ENCODE results near the gene CAPN13. TPM values are rescaled to one million over a fixed set of nuclear protein-coding genes. Genes with fewer than 3 reads are reported as not detected.

The CAPN13 gene
- polyA plus RNA-seq, 1 donor, result 0.13 TPM

DNA sequence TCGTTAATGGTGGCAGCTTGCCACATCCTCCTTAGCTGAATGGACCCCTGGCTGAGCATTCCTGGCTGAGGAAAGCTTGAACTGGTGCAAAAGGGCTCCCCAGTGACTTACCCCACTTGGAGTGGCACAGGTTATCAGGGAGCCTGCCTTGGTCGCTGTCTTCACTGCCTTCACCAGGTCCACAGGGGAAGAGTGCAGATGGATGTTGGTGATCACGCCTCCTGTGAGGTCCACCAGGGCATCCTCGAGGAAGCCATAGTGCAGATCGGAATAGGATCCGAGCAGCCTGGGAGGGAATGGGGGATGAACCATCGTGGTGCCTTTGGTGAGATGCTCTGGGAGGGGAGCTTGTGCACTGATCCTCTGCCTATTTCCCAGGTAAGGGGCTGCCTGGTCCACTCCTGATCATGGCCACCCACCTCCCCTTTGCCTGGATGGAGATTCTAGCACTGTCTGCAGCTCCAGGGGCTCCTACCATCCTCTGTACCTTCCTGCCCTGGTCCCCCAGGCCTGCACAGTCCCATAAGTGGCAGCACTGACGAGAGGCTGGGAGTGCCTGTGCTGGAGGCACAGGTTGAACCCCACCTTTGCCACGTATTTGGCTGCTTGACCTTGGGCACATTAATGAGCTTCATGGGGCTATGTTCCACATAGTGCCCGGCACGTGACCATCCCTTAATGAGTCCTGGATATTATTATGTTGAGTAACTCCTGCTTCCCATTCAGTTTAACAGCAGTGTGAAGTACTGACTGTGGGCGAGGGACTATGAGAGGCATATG, 43.0 kb downstream of the CAPN13 start:
- DNase-seq (ENCODE audit: low read depth), result no peak

DNA sequence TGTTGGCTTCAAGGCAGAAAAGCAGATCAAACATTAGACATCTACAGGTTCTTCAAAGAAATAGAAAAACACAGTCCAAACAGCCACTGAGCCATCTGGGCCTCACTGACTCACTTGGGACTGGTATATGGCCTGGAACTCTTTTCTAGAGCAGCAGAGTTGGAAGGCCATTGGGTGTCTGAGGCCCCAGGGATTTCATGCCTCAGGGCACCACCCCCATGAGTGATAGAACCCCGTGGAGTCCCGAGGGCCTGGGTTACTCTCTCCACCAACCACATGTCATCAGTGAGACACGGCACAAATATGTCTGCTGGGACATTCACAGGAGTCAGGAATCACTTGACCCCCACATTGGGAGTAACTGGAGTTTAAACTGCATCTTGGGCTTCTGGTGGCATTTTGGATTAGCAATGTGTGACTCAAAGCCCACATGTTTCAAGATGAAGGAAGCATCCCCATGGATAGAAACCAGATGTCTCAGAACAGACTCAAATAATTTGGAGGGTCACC, 44.0 kb downstream of the CAPN13 start:
- no peak for DNase-seq (ENCODE audit: low read depth)

DNA sequence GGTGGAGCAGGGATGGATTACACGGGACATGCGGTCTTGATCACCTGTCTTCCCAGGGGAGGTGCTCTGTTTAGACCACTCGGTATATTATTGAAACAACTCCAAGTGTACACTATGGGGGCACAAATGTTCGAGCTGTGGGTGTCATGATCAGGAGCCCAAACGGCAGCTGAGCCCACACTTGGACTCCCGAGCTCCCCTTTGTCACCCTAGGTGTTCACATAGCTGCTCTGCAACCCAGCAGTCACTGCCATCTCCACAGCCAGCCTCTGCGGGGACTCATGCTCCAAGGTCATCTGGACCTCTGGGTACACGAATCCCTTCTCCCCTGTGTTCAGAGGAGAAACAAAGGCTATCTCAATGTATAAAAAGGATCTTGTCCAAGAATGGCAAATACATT, 46.0 kb downstream of the CAPN13 start:
- DNase-seq (ENCODE audit: low read depth), result no peak

DNA sequence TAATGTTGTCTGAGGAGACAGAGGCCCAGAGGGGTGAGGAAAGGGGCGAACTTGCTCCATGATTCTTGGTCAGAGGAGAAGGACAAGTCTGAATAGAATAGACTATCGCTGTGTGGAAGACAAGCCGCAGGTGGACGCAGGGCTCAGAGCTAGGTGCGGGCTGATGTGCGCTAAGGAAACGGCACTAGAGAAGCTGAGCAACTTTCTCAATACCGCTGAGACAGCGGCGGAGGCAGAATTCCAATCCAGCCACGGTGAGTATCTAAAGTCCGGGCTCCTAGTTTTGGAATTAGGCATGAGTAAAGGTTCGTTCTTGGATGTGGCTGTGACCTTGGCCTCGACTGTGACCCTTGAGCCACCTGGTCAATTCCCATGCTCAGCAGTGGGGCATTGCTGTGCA, 47.8 kb downstream of the CAPN13 start:
- no peak for DNase-seq (ENCODE audit: low read depth)

DNA sequence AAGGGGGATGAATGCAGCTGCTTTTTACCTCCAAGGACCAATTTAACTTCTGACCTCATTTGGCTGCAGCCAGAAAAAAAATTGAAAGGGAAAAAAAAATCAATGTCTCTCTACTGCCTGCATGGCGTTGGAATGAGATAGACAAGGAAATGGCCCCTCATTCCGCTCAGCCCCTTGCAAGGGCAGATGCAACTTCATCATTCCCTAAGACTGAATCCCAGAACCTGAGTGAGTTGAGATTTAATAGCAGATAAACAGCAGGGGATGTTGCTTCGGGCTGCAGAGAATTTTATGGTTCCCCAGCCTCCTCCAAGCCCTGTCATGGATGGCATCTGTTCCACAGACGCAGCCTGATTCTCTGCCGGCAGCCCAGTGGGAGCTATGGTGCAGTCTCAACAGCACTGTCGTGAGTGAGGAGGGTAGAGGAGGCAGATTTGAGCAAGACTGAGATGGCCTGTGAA, 49.0 kb downstream of the CAPN13 start:
- no peak for DNase-seq (ENCODE audit: low read depth)

DNA sequence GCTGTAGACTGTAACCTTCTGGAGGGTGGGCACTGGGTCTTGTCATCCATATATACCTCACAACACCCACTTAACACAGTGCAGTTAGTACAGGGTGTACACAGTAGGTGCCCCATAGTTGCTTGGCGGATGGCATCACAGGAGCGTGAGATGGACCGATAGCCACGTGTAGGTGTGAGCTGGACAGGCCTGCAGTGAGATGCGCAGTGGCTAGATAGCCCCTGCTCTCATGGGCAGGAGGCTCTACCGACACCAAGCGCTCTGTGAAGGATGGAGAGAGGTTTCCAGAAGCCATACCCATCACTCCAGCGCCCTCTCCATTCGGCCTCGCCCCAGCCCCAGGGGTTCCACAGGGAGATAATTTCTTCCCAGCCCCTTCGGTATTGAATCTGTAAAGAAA, 49.5 kb downstream of the CAPN13 start:
- no peak for DNase-seq (ENCODE audit: low read depth)

DNA sequence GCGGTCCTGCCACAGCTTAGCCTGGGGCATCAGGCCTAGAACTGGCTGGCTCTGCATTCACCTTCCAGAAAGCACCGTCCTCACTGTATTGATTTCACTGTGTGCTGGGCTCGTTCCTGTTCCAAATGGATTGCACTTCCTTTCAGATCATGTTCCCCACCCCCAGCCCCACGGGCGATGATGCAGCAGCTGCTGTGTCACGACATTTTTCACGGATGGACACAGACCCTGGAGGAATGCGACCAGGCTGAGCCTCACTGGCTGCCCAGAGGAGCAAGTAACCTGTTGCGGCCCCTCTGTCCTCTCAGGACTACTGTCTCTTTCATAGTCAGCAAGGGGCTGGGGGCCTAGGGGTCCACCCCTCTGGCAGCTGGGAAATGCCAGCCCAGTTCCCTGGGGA, 50.3 kb downstream of the CAPN13 start:
- no peak for DNase-seq (ENCODE audit: low read depth)

DNA sequence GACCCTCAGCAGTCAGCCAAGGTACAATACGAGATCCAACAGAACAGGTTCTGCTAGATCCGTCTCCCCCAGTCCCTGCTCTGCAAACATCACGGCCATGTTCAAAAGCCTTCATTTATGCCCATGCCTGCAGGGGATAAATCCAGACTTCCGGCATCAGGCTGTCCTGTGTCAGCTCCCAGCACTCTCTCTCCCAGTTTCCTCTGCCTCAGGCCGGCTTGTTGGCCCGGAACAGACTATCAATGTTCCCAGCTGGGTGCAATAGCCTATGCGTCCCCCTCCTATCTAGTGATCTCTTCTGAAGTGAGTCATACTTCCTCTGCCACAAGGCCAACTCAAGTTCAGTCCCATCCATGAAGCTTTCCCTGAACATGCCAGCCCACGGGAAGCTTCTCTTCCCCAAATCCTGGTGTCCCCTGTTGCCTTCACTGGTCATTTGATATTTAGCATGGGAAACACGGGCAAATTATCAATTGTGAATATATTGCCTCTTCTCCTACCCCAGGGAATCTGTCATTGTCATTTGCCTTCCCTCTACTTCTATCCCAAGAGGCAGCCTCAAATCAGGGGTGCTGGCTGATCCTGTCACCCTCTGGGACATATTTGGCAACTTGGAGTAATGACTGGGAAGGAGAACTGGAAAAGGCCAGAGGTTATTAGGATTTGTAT, 51.1 kb downstream of the CAPN13 start:
- no peak for DNase-seq (ENCODE audit: low read depth)

DNA sequence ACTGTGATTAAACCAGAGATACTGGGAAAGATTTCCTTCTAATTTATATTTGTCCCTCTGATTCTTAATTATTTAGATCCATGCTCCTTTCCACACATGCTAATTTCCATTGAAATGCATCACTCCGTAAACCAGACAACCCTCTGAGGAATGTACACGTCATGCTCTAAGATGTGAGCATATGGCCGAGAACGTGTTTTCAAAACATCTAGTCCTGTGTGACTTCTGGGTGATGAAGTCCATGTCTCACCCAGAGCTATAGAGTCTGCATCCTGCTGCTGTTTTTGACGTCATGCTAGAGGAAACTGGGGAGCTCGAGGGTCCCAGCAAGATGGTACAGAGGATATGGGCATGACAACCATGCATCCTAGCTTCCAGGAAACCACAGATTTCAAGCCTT, 53.6 kb downstream of the CAPN13 start:
- DNase-seq (ENCODE audit: low read depth), result no peak

DNA sequence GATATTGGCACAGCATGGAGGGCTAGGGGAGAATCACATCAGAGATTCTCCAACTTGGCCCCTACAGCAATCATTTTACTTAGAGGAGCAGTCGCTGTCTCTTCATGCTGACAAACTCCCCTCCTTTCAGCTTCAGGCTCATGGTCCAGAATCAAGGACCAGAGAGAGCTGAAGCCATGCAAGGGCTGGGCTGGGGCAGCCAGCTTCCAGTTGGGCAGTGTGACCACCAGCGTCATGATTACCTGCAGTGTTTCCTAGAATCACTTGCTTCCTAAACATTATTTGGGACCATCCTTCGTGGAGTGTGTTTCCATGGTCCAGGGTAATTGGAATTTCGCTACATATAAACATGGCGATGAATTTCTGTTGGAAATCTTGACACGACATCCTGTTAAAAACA, 54.4 kb downstream of the CAPN13 start:
- no peak for DNase-seq (ENCODE audit: low read depth)

DNA sequence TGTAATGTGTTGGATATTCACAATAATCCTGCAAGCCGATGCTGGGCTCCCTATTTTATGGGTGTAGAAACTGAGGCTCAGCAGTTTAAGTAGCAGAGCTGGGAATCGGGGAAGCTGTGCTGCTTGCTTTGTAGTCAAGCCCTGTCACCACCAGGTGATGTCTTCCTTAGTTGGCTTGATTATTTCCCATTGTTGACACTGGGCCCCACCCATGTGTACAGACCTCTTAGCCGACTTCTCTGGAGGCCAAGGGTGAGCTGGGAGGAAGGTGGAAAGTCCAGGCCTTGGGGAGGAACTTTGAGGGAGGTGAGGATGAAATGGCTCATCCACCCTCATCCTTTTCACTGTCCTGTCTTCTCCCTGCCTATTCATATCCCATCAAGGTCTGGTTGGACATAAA, 60.0 kb downstream of the CAPN13 start:
- DNase-seq (ENCODE audit: low read depth), result no peak

DNA sequence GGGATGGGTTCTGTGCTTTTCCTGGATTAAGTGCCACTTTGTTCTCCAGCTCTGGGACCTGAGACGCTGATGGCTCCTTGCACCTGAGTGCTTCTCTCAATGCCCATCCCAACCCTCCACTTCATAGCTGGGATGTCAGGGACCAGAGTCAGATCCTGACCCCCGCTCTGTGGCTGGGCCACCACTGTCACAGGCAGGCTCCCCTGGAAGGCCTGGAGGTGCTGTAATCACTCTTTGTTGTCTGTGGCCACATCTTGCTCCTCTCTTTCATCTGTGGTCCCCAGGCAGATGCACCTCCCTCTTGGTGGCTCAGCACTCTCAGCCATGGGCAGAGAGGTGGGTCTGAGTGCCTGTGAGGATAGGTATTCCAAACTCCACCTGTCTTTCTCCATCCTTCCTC, 62.4 kb downstream of the CAPN13 start:
- no peak for DNase-seq (ENCODE audit: low read depth)

DNA sequence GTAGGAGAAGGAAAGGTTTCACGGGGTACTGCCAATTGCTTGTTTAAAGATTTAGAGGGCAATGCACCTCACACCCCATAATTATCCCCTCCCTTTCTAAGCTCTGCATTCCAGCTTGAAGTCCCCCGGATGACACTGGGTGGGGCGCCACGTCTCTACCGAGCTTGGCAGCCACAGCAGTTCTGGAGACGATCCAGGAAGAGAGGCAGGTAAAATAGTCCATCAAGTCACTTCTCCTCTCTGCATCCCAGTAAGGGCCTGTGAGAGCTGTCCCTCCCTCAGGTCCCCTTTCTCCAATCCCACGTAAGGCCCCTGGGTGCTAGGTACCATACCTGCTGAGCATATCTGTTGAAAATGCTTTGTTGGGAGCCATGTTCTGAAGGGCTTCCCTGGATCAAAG, 65.7 kb downstream of the CAPN13 start:
- no peak for DNase-seq (ENCODE audit: low read depth)

DNA sequence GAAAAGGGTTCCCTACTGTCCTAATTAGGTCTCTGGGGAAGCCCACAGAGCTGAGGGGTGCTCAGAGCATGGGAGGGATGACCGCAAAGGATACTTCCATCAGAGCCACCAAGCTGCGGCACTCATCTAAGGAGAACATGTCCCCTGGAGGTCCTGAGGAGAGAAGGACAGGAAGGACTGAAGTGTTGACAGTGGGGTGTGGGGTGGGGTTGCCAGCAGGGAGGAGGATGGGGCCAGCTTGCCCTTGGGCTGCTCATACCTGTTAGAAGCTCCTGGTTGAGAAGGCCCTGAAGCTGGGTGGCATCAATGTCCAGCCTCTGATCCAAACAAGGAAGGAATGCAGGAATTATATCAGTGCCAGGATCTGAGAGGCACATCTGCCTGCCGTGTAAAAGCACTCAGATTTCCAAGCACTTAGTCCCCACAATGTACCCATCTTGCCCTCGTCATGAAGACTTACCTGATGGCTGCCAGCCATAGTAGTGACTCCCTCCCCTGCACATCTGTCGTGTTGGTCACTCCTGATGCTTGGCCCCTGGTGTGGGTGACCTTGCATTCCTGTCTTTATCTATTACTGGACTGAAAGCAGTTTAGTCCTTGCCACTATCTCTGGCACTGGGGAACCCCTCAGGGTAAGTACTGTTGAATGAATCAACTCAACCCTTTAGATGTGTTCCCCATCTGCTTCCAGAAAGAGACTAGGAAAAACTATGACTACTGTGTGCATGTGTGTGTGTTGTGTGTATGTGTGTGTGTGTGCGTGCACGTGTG, 68.9 kb downstream of the CAPN13 start:
- no peak for DNase-seq (ENCODE audit: low read depth)

DNA sequence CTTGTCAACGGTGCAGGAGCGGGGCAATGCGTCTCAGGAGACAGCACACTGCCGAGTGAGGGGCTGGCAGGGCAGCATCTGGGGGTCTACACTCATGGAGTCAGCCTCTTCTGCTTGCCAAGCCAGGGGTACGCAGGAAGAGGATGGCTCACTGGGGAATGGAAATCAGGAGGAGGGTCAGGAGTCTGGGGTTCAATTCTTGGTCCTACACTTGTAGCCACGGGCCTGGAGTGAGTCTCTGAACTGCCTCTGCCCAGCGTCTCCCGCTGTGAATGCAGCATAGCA, 70.0 kb downstream of the CAPN13 start:
- no peak for DNase-seq (ENCODE audit: low read depth)

DNA sequence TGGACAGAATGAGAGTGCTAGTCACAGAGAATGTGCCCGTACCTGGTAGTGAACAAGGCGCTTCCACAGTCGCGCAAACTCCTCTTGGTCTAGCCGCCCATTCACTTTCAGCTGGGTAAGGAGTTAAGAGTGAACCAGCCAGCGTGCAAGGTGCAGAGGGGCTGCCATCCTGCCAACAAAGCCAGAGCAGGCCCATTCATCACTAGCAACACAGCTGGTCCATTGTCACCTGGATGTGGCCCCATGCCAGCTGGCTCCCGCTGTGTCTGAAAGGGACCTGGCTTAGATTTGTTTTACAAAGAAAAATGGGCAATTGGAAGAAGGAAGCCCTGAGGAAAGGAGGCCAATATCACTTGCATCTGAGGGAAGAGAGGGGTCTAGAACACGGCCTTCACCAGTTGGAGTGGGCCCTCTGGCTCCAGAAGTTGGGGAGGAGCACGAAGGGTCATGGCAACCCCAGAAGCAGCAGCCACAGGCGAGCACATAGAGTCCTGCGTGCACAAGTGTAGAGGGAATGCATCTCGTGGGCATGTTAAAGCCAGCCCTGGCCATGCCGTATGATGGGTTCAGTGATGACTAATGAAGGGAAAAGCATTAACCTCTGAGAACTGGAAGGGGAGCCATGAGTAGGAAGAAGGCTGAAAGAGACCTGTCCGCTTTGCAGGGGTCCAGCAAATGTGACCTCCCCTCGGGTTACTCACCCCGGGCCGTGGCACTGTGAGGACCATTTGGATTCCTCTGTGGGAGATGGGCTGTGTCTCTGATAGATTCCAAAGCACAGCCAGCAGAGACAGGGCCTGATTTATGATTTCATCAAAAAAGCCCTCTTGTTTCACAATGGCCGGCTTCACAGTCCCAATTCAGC, 70.6 kb downstream of the CAPN13 start:
- DNase-seq (ENCODE audit: low read depth), result no peak

DNA sequence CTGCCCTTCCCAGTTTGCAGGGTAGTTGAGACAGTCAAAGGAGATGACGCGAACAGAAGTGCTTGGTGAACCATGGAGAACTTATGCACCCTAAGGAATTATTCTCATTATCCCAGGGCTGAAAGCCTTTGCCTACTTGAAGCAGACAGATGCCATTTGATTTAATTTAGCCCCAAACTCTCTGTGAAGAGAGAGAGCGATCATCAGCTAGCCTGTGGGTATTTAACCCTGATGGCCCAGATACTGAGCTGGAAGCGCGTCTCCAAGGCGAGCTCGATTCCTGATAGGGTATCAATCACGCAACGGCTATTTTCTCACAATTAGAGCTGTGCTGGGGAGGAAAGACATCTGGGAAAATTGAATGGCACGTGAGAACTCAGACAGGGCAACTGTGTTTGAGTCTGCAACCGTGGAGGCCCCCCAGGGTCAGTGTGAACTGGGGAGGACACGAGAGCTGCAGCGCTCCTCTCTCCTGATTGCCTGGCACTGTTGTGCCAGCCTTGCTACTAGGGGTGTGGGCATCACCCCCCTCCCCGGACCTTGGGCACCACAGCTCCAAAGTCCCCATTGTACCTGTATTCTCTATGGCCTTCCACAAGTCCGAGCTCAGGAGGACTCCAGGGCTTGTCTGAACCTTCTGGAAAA, 73.2 kb downstream of the CAPN13 start:
- no peak for DNase-seq (ENCODE audit: low read depth)

DNA sequence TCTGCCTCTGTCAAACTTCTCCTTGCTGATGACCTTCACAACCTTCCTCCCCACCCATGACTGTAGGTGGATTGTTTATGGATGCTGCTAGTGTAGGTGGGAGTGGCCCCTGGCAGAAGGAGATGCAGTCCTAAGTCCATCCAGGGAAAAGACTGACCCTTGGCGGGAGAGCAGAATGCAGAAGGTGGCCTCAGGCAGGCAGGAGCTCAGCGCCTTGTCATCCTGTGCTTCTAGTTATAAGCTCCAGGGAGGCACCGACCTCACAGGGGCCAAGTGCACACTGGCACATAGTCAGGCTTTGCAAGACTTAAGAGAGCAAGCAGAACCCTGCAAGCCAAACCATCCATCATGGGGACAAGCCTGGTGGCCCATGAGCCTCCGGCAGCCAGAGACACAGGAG, 74.4 kb downstream of the CAPN13 start:
- no peak for DNase-seq (ENCODE audit: low read depth)

DNA sequence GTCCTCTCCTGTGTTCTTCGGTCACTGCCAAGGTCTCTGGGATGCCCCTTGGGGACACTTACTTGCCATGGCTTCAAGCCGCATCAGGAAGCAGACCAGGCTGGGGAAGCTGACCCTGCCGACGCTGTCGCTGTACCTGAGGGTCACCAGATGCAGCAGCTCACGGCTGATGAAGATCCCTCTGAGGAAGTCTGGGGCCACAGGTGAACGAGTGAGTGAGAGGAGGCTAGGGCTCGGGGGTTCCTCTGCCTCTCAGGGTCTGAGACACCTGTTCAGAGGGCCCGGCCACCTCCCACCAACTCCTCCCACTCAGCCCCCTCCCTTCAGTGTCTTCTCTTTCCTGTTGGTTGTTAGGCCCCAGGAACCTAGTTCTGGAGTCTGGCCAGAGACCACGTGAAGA, 74.9 kb downstream of the CAPN13 start:
- no peak for DNase-seq (ENCODE audit: low read depth)

DNA sequence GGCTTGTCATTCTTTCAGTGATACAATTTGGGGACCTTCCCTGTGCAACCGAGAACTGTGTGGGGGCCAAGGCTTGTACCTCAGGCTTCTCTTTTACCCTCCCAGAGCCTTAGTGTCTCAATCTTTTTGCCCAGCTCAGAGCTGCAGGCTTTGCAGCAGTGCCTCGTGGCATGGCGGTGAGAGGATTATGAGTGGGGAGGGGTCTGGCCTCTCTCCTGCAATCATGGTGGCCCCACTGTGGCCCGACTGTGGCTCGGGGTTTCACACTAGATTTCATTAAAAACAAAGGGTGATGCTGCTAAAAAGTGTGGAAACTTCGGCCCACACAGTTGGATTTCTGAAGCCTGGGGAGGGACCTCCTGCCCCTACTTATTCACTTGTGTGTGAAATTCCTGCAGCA, 75.5 kb downstream of the CAPN13 start:
- DNase-seq (ENCODE audit: low read depth), result no peak

Measured in forelimb muscle (tissue), 1 donor.